Sigmoid colon (tissue), 7 donors: ENCODE data around the gene LUZP1. TPM values are rescaled to one million over a fixed set of nuclear protein-coding genes. Genes with fewer than 3 reads are reported as not detected.

ENCODE experiments used
- DNase-seq: peaks from one replicate; pipeline ENCODE4 v3.0.0-alpha.2; 2019
- H3K27ac ChIP-seq, 4 donors: fragments of 200-600 bp; sonication (generic); one replicate each; pipeline ENCODE4 v1.5.1; 2016 to 2019; ENCODE audit warnings: mild to moderate bottlenecking in 1 of 4
- H3K27me3 ChIP-seq, 3 donors: fragments of 200-600 bp; sonication (generic); one replicate each; pipeline ENCODE4 v1.5.1; 2019; ENCODE audit warnings: mild to moderate bottlenecking in 1 of 3
- H3K36me3 ChIP-seq, 4 donors: fragments of 200-600 bp; sonication (generic); one replicate each; pipeline ENCODE4 v1.5.1; 2016 to 2019
- H3K4me1 ChIP-seq, 4 donors: fragments of 200-600 bp; sonication (generic); one replicate each; pipeline ENCODE4 v1.5.1; 2017 to 2019
- H3K4me3 ChIP-seq, 4 donors: fragments of 200-600 bp; sonication (generic); one replicate each; pipeline ENCODE4 v1.5.1; 2017 to 2019; ENCODE audit warnings: mild to moderate bottlenecking in 2 of 4, moderate library complexity in 1 of 4
- H3K9me3 ChIP-seq, 4 donors: fragments of 200-600 bp in 3 of 4; sonication (generic) in 3 of 4; one replicate each; pipeline versions ENCODE4 v1.5.1 to v1.6.1; 2013 to 2019
- CTCF ChIP-seq, 4 experiments: fragments of 450-650 bp in 3 of 4; fragments of 200-600 bp in 1 of 4; IDR thresholded peaks; one replicate each; pipeline ENCODE4 v1.5.1; 2016 to 2019; ENCODE audit warnings: antibody characterized with exemption in 4 of 4, mild to moderate bottlenecking in 3 of 4, moderate library complexity in 2 of 4
- EP300 ChIP-seq, 4 donors: sonication (generic); formaldehyde crosslinking; IDR thresholded peaks; one replicate each; pipeline ENCODE4 v1.6.1; 2017; ENCODE audit warnings: antibody characterized with exemption in 4 of 4
- POLR2A ChIP-seq, 2 donors: fragments of 450-650 bp; IDR thresholded peaks; one replicate each; pipeline ENCODE4 v1.6.1; 2016; ENCODE audit warnings: antibody characterized with exemption in 2 of 2, mild to moderate bottlenecking in 2 of 2, moderate library complexity in 2 of 2
- POLR2AphosphoS5 ChIP-seq, 4 donors: sonication (generic); formaldehyde crosslinking; IDR thresholded peaks; one replicate each; pipeline ENCODE4 v1.6.1; 2017; ENCODE audit warnings: antibody characterized with exemption in 4 of 4
- WGBS, 2 donors: extraction: QIAGEN DNeasy Blood & Tissue Kit; methylation state at CpG; one replicate each; pipeline ENCODE4 v1.1.7; 2013; 5-methylcytosine and 5-hydroxymethylcytosine counted together
- intact Hi-C: fragments of 100-400 bp; cut with DNase I; formaldehyde crosslinking; loops from one replicate; pipeline ENCODE4 v1.15.1; 2023
- polyA plus RNA-seq, 3 donors: library from polyadenylated mRNA; stranded (reverse); fragments of 200-250 nt; gene quantifications; one replicate each; pipeline ENCODE4 v1.2.3, GENCODE V29; 2013
- total RNA-seq, 4 donors: library from RNA; depleted of rRNA; stranded (reverse); fragments of >200 nt; gene quantifications; one replicate each; pipeline ENCODE4 v1.1.0, GENCODE V29; 2016
- donor health status: healthy with polysubstance abuse.
- donor health status: Bipolar disorder and iron deficiency.
- donor health status: healthy.

Gene LUZP1
- total and polyA plus RNA-seq, 7 donors = 6.0 to 20.9 (median 14.0) TPM

- no peak for DNase-seq
- Histone ChIP-seq H3K36me3 (no peaks in the 10 kb centered on the region), H3K9me3 (no peaks in the 10 kb centered on the region), H3K27ac (peak overlapping the region; percentile 84 to 93 (median 90)), H3K4me1 (peaks cover 0 to 21% (median 17%) of the 10 kb centered on the region in 4 donors), H3K27me3 (no peaks in the 10 kb centered on the region), H3K4me3 (peak overlapping the region; percentile 42 to 64 (median 56))
- 48 to 49% methylated on average over 10 of the region's 10 CpGs for WGBS, 2 donors
- intact Hi-C loops = loop anchor here (1.0 to 10.0 kb wide), 3 partner anchors 9 to 380 kb away; partner anchors contain the start of genes ID3 and LUZP1
- TF ChIP-seq EP300 (IDR thresholded peaks at IDR 0.05) = no peak
- TF ChIP-seq POLR2A (IDR thresholded peaks at IDR 0.05) = no peak
Observed at GRCh38 chr1:23177031-23177430, 8.4 kb upstream of the LUZP1 start.

- Histone ChIP-seq H3K27ac (peak overlapping the region in 1 of 4 donors; percentile 17), H3K4me1 (peaks cover 0 to 34% (median 26%) of the 10 kb centered on the region in 4 donors), H3K27me3 (no peaks in the 10 kb centered on the region), H3K9me3 (no peaks in the 10 kb centered on the region), H3K4me3 (no peak overlapping the region), H3K36me3 (no peaks in the 10 kb centered on the region)
- intact Hi-C loops = loop anchor here (5.0 to 10.0 kb wide), 2 partner anchors 230 to 383 kb away; partner anchors contain the start of gene ID3
- WGBS, 2 donors = 17 to 50% methylated on average over 1 of the region's 1 CpG
- TF ChIP-seq CTCF (IDR thresholded peaks at IDR 0.05) = no peak
- TF ChIP-seq POLR2A (IDR thresholded peaks at IDR 0.05) = no peak
- no peak for TF ChIP-seq EP300 (IDR thresholded peaks at IDR 0.05)
- TF ChIP-seq POLR2AphosphoS5 (IDR thresholded peaks at IDR 0.05) = no peak
- no peak for DNase-seq
Observed at GRCh38 chr1:23174426-23175110, 5.9 kb upstream of the LUZP1 start.

- intact Hi-C loops = loop anchor here (10.0 kb wide), 1 partner anchor 234 kb away; no protein-coding TSS in a partner anchor
- Histone ChIP-seq H3K27ac (peak overlapping the region; percentile 1 to 56 (median 44)), H3K4me3 (no peak overlapping the region), H3K9me3 (no peaks in the 10 kb centered on the region), H3K36me3 (no peaks in the 10 kb centered on the region), H3K27me3 (no peaks in the 10 kb centered on the region), H3K4me1 (peaks cover 0 to 34% (median 24%) of the 10 kb centered on the region in 4 donors)
- WGBS, 2 donors = 66 to 80% methylated on average over 4 of the region's 4 CpGs
- DNase-seq = no peak
- no peak for TF ChIP-seq POLR2AphosphoS5 (IDR thresholded peaks at IDR 0.05)
- no peak for TF ChIP-seq EP300 (IDR thresholded peaks at IDR 0.05)
- no peak for TF ChIP-seq POLR2A (IDR thresholded peaks at IDR 0.05)
- TF ChIP-seq CTCF (IDR thresholded peaks at IDR 0.05) = no peak
Observed at GRCh38 chr1:23171181-23171755, 2.6 kb upstream of the LUZP1 start.

DNA sequence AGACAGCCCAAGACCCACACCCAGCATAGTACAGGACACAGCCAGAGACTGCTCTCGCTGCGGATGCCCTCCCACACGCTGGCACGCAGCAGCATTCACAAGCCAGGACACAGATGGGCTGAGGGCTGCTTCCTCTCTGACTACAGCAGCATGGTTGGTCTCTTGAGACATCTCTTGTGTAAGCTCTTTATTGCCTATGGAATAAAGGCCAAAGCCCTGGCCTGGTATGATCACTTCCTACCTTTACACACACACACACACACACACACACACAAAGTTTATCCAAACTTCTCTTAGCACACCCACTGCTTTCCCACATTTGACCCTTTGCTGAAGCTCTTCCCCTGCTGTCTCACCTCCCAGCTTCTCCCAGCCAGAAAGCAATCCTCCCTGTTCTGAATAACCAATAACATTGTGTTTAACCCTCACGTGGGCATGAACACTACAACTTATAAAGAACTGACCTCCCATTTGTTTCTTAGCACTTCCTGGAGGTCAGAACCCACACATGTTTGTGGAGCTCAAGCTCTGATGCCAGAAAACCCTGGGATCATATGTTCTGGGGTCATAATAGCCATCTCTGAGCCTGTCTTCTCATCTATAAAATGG is 1.2 kb upstream of the LUZP1 start:
- H3K27ac ChIP-seq = peak overlapping the region; percentile 91 to 99 (median 98)
- H3K9me3 ChIP-seq = no peaks in the 10 kb centered on the region
- 35 to 53% methylated on average over 5 of the region's 5 CpGs for WGBS, 2 donors
- H3K36me3 ChIP-seq = no peaks in the 10 kb centered on the region
- peak; percentile 88 for DNase-seq
- TF ChIP-seq POLR2AphosphoS5 (IDR thresholded peaks at IDR 0.05) (peak; percentile 32 to 72 (median 54)), CTCF (IDR thresholded peaks at IDR 0.05) (no peak)
- H3K4me3 ChIP-seq = peak overlapping the region in 1 of 4 donors; percentile 91
- peaks cover 0 to 49% (median 35%) of the 10 kb centered on the region in 4 donors for H3K4me1 ChIP-seq
- intact Hi-C loops = loop anchor here (10.0 kb wide), 1 partner anchor 235 kb away; no protein-coding TSS in a partner anchor
- no peaks in the 10 kb centered on the region for H3K27me3 ChIP-seq

DNA sequence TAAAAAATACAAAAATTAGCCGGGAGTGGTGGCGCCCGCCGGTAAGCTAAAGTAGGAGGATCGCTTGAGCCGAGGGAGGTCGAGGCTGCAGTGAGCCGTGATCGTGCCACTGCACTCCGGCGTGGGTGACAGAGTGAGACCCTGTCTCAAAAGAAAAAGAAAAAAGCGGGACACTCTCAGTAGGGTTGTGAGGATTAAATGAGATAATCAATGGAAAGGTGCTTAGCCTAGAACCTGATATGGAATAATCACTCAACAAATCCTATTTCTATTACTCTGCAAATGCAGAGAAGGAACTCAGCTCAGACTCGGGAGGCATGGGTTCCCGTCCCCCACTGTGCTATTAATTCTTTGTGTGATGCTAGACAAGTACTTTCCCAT is 529 bp upstream of the LUZP1 start:
- peaks cover 0 to 55% (median 38%) of the 10 kb centered on the region in 4 donors for H3K4me1 ChIP-seq
- no peak for DNase-seq
- WGBS, 2 donors = 51 to 59% methylated on average over 14 of the region's 14 CpGs
- peak overlapping the region; percentile 91 to 99 (median 98) for H3K27ac ChIP-seq
- no peaks in the 10 kb centered on the region for H3K9me3 ChIP-seq
- intact Hi-C loops = no loop called here
- no peaks in the 10 kb centered on the region for H3K36me3 ChIP-seq
- TF ChIP-seq POLR2AphosphoS5 (IDR thresholded peaks at IDR 0.05) (no peak), CTCF (IDR thresholded peaks at IDR 0.05) (no peak), EP300 (IDR thresholded peaks at IDR 0.05) (no peak), POLR2A (IDR thresholded peaks at IDR 0.05) (no peak)
- H3K27me3 ChIP-seq = no peaks in the 10 kb centered on the region
- H3K4me3 ChIP-seq = peak overlapping the region; percentile 58 to 96 (median 92)
